Measurements from ENCODE around the gene IGLON5.

DNA sequence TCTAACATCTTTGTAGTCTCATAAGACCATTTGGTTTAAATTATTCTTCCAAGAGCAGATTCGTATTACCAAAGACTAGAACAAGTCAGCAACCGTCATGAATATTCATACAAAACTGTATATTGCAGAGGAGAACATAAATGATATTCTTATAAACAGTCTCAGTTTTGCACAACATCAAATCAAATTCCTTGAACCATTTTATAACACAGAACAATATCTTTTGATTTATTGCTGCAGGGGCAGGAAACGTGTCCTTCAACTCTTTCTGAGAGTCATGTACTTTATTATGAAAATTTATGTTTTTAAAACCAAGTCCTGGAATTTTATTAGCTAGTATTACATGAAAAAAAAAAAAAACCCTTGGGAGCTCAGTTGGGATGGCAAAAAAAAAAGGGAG, 34.3 kb upstream of the IGLON5 start:
- TF ChIP-seq POLR2AphosphoS5 (IDR thresholded peaks at IDR 0.05) = no peak
- TF ChIP-seq, protein P1, sequence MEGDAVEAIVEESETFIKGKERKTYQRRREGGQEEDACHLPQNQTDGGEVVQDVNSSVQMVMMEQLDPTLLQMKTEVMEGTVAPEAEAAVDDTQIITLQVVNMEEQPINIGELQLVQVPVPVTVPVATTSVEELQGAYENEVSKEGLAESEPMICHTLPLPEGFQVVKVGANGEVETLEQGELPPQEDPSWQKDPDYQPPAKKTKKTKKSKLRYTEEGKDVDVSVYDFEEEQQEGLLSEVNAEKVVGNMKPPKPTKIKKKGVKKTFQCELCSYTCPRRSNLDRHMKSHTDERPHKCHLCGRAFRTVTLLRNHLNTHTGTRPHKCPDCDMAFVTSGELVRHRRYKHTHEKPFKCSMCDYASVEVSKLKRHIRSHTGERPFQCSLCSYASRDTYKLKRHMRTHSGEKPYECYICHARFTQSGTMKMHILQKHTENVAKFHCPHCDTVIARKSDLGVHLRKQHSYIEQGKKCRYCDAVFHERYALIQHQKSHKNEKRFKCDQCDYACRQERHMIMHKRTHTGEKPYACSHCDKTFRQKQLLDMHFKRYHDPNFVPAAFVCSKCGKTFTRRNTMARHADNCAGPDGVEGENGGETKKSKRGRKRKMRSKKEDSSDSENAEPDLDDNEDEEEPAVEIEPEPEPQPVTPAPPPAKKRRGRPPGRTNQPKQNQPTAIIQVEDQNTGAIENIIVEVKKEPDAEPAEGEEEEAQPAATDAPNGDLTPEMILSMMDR (IDR thresholded peaks at IDR 0.05) = no peak
- no peak for TF ChIP-seq EP300 (IDR thresholded peaks at IDR 0.05)
- TF ChIP-seq POLR2A (IDR thresholded peaks at IDR 0.05; ENCODE audit: low read depth) = no peak
